HepG2 (cell line): ENCODE measurements around the gene IRF3. TPM values are rescaled to one million over a fixed set of nuclear protein-coding genes. Genes with fewer than 3 reads are reported as not detected.

ENCODE experiments used
- EHMT2 ChIP-seq: fragments of 200-600 bp; sonication (generic); IDR thresholded peaks from 2 replicates; pipeline ENCODE4 v1.7.0; 2017; ENCODE audit warnings: antibody characterized with exemption, low read depth, low read length, borderline replicate concordance
- ETV5 ChIP-seq: IDR thresholded peaks from 2 replicates; pipeline ENCODE4 v1.6.1; 2018; ENCODE audit warnings: missing biosample characterization, missing genetic modification reagents, inconsistent platforms, borderline replicate concordance
- HNRNPK ChIP-seq: fragments of 200-400 bp; formaldehyde crosslinking; IDR thresholded peaks from 2 replicates; pipeline ENCODE4 v1.6.1; 2018; ENCODE audit warnings: low read length, low read depth, moderate library complexity, mild to moderate bottlenecking; ENCODE audit not compliant: poor library complexity, severe bottlenecking
- HNRNPLL ChIP-seq: fragments of 200-400 bp; formaldehyde crosslinking; IDR thresholded peaks from 2 replicates; pipeline ENCODE4 v1.6.1; 2017; ENCODE audit warnings: mild to moderate bottlenecking, low read depth, low read length; ENCODE audit not compliant: poor library complexity, severe bottlenecking
- KAT8 ChIP-seq: IDR thresholded peaks from 2 replicates; pipeline ENCODE4 v1.6.1; 2016; ENCODE audit warnings: missing genetic modification reagents, missing compliant biosample characterization
- KDM1A ChIP-seq: IDR thresholded peaks from 2 replicates; pipeline ENCODE4 v1.6.1; 2016; ENCODE audit warnings: missing compliant biosample characterization
- KDM5A ChIP-seq: fragments of 200-600 bp; sonication (generic); IDR thresholded peaks from 2 replicates; pipeline ENCODE4 v1.7.0; 2018; ENCODE audit warnings: antibody characterized with exemption, mild to moderate bottlenecking, low read length, borderline replicate concordance
- PAX8 ChIP-seq: sonication (generic); formaldehyde crosslinking; IDR thresholded peaks from 2 replicates; pipeline ENCODE4 v1.8.0; 2022; ENCODE audit warnings: mild to moderate bottlenecking, missing genetic modification reagents, borderline replicate concordance
- RARG ChIP-seq: sonication (generic); formaldehyde crosslinking; IDR thresholded peaks from 2 replicates; pipeline ENCODE4 v1.4.0; 2020; ENCODE audit warnings: low read depth, mild to moderate bottlenecking, missing genetic modification reagents
- SIX4 ChIP-seq: sonication (generic); formaldehyde crosslinking; IDR thresholded peaks from 2 replicates; pipeline ENCODE4 v1.4.0; 2020; ENCODE audit warnings: missing genetic modification reagents
- SRSF4 ChIP-seq: fragments of 200-400 bp; formaldehyde crosslinking; IDR thresholded peaks from one replicate; pipeline ENCODE4 v1.6.1; 2018; ENCODE audit warnings: mild to moderate bottlenecking, low read depth, low read length, moderate library complexity; ENCODE audit not compliant: poor library complexity, severe bottlenecking
- TCF12 ChIP-seq, 2 experiments: fragments of 450-650 bp in 1 of 2; sonication (generic) in 1 of 2; formaldehyde crosslinking in 1 of 2; IDR thresholded peaks; 2 replicates each; pipeline versions ENCODE4 v1.6.1 to v1.8.0; 2017 to 2022; ENCODE audit warnings: antibody characterized with exemption in 1 of 2, mild to moderate bottlenecking in 1 of 2, missing genetic modification reagents in 1 of 2, moderate library complexity in 1 of 2
- THAP9 ChIP-seq: sonication (generic); formaldehyde crosslinking; IDR thresholded peaks from 2 replicates; pipeline ENCODE4; 2020; ENCODE audit warnings: missing genetic modification reagents, mild to moderate bottlenecking, borderline replicate concordance
- ZFX ChIP-seq: sonication (generic); formaldehyde crosslinking; IDR thresholded peaks from 2 replicates; pipeline ENCODE4 v1.4.0; 2020; ENCODE audit warnings: mild to moderate bottlenecking, low read depth, missing genetic modification reagents, moderate library complexity
- ZNF225 ChIP-seq: sonication (generic); formaldehyde crosslinking; IDR thresholded peaks from 2 replicates; pipeline ENCODE4 v1.4.0; 2020; ENCODE audit warnings: mild to moderate bottlenecking, missing genetic modification reagents
- ZNF547 ChIP-seq: sonication (generic); formaldehyde crosslinking; IDR thresholded peaks from 2 replicates; pipeline ENCODE4 v1.5.1; 2020; ENCODE audit warnings: mild to moderate bottlenecking, missing genetic modification reagents
- ZNF549 ChIP-seq: sonication (generic); formaldehyde crosslinking; IDR thresholded peaks from 2 replicates; pipeline ENCODE4 v1.5.0; 2020; ENCODE audit warnings: missing genetic modification reagents
- polyA plus RNA-seq, 8 experiments: library from polyadenylated mRNA; depleted of rRNA in 3 of 8; stranded (reverse) in 7 of 8; unstranded in 1 of 8; fragments of >200 nt; fragmentation: Illumina TruSeq in 4 of 8; extraction: Trizol in 4 of 8; gene quantifications; 2 replicates each; pipeline versions ENCODE4 v1.2.1 to v1.2.3, GENCODE V29; 2011 to 2016; ENCODE audit warnings: low read depth in 4 of 8, missing spikeins in 1 of 8, mixed read lengths in 1 of 8; ENCODE audit not compliant: insufficient read depth in 1 of 8
- total RNA-seq, 5 experiments: library from RNA; depleted of rRNA; stranded (reverse); fragments of >200 nt; fragmentation: Illumina TruSeq; extraction: Trizol; gene quantifications; 2 replicates each; pipeline ENCODE4 v1.2.3, GENCODE V29; 2016; ENCODE audit warnings: low read depth in 1 of 5
- TF ChIP-seq, protein P1 (sequence below): sonication (generic); formaldehyde crosslinking; IDR thresholded peaks from 2 replicates; pipeline ENCODE4 v1.5.0; 2020; ENCODE audit warnings: missing genetic modification reagents
- TF ChIP-seq, protein P2 (sequence below): sonication (generic); formaldehyde crosslinking; IDR thresholded peaks from 2 replicates; pipeline ENCODE4 v1.9.0; 2022; ENCODE audit warnings: low read depth, missing genetic modification reagents

IRF3 gene
- total and polyA plus RNA-seq, 2 of the 13 experiments (the other 11 are each of a cell fraction or from before 2014, with no cell fraction given), result 61.9 to 65.5 TPM

- TF ChIP-seq SIX4 (CRISPR knock-in tag) (0 out of 2 replicates have a peak, but pooled peaks have one; percentile 23), KAT8 (CRISPR knock-in tag) (peak; percentile 81; the same call in 1 of the 2 replicates), ZNF549 (CRISPR knock-in tag) (no peak), HNRNPLL (peak; percentile 85), SRSF4 (no peak), RARG (CRISPR knock-in tag) (no peak), PAX8 (CRISPR knock-in tag) (0 out of 2 replicates have a peak, but pooled peaks have one; percentile 18), KDM5A (peak; percentile 59; the same call in 1 of the 2 replicates), TCF12 (IDR thresholded peaks at IDR 0.05) (no peak), TCF12 (CRISPR knock-in tag; IDR thresholded peaks at IDR 0.05) (peak; percentile 14; the same call in 1 of the 2 replicates), ZNF547 (CRISPR knock-in tag) (no peak; the same call in 1 of the 2 replicates), ETV5 (CRISPR knock-in tag) (peak; percentile 55), ZFX (CRISPR knock-in tag) (peak; percentile 77), HNRNPK (peak; percentile 66), THAP9 (CRISPR knock-in tag) (peak; percentile 58; the same call in 1 of the 2 replicates), ZNF225 (CRISPR knock-in tag) (no peak), KDM1A (CRISPR knock-in tag) (no peak), EHMT2 (no peak)
- TF ChIP-seq, protein P1, sequence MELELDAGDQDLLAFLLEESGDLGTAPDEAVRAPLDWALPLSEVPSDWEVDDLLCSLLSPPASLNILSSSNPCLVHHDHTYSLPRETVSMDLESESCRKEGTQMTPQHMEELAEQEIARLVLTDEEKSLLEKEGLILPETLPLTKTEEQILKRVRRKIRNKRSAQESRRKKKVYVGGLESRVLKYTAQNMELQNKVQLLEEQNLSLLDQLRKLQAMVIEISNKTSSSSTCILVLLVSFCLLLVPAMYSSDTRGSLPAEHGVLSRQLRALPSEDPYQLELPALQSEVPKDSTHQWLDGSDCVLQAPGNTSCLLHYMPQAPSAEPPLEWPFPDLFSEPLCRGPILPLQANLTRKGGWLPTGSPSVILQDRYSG (CRISPR knock-in tag), result peak; percentile 61; the same call in 1 of the 2 replicates
- TF ChIP-seq, protein P2, sequence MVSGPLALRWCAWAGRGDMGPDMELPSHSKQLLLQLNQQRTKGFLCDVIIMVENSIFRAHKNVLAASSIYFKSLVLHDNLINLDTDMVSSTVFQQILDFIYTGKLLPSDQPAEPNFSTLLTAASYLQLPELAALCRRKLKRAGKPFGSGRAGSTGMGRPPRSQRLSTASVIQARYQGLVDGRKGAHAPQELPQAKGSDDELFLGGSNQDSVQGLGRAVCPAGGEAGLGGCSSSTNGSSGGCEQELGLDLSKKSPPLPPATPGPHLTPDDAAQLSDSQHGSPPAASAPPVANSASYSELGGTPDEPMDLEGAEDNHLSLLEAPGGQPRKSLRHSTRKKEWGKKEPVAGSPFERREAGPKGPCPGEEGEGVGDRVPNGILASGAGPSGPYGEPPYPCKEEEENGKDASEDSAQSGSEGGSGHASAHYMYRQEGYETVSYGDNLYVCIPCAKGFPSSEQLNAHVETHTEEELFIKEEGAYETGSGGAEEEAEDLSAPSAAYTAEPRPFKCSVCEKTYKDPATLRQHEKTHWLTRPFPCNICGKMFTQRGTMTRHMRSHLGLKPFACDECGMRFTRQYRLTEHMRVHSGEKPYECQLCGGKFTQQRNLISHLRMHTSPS (CRISPR knock-in tag), result no peak
These were observed 23.8 kb downstream of the IRF3 start, which contains the start of gene SCAF1 (continued) for GRCh38 chr19:49641688-49642491.
